Heart left ventricle (tissue), 13 donors: Measurements from ENCODE around the gene SEC24C.

Experiments
- CTCF ChIP-seq, 12 donors: fragments of 200-600 bp; sonication (generic) in 4 of 12; IDR thresholded peaks; one replicate each; pipeline versions ENCODE4 v1.5.0 to v1.8.0; 2018 to 2022; ENCODE audit warnings: antibody characterized with exemption in 12 of 12, mild to moderate bottlenecking in 5 of 12
- POLR2A ChIP-seq, 2 donors: fragments of 450-650 bp; IDR thresholded peaks; one replicate each; pipeline ENCODE4 v1.6.1; 2017; ENCODE audit warnings: antibody characterized with exemption in 2 of 2, mild to moderate bottlenecking in 2 of 2, moderate library complexity in 2 of 2
- donor health status: ischemic (EF 13 %, LVEDD 7.1; RV severe dilation, severe dysfunction).
- donor health status: DM: no; HTN: yes; CAD: no.
- donor health status: DM: no; HTN: no; CAD: no.
- donor health status: ischemic (EF 25% LVEDD 6.9; RV normal size, moderate dysfunction).
- donor health status: ischemic (EF 25% LVEDD 5.7; RV mildly dilated, moderate dysfunction).
- donor health status: ischemic (EF 35%, LVEDD 5.7; RV mildly dilated, moderate dysfunction).
- donor health status: nonischemic (EF 11% LVEDD 7.7; RV severe dilation, severe dysfunction).
- donor health status: DM: yes; HTN: yes; CAD: no.
- donor health status: PGD.
- donor health status: ischemic (EF 29% LVEDD 5.4; RV normal size, mild dysfunction).
- donor health status: nonischemic (EF 23%, LVEDD 6.1; RV moderate dilation, normal function).

- TF ChIP-seq POLR2A (IDR thresholded peaks at IDR 0.05) (no peak), CTCF (IDR thresholded peaks at IDR 0.05) (no peak)
Measured at GRCh38 chr10:73793456-73793855, 49.3 kb downstream of the SEC24C start.
